HepG2 (cell line): ENCODE measurements around the gene SLC4A5. TPM values are rescaled to one million over a fixed set of nuclear protein-coding genes. Genes with fewer than 3 reads are reported as not detected.

Source experiments
- ARID2 ChIP-seq: sonication (generic); formaldehyde crosslinking; IDR thresholded peaks from 2 replicates; pipeline ENCODE4 v1.8.1; 2022; ENCODE audit warnings: mild to moderate bottlenecking, missing genetic modification reagents, borderline replicate concordance
- ELF3 ChIP-seq: IDR thresholded peaks from 2 replicates; pipeline ENCODE4 v1.6.1; 2016; ENCODE audit warnings: missing genetic modification reagents, missing compliant biosample characterization
- ERF ChIP-seq: IDR thresholded peaks from 2 replicates; pipeline ENCODE4 v1.6.1; 2018; ENCODE audit warnings: missing biosample characterization, missing genetic modification reagents
- HOXA5 ChIP-seq: sonication (generic); formaldehyde crosslinking; IDR thresholded peaks from 2 replicates; pipeline ENCODE4 v1.4.0; 2020; ENCODE audit warnings: missing genetic modification reagents
- KDM2A ChIP-seq: sonication (generic); formaldehyde crosslinking; IDR thresholded peaks from 2 replicates; pipeline ENCODE4 v1.4.0; 2020; ENCODE audit warnings: low read depth, missing genetic modification reagents, borderline replicate concordance
- KDM4B ChIP-seq: sonication (generic); formaldehyde crosslinking; IDR thresholded peaks from 2 replicates; pipeline ENCODE4 v1.4.0; 2020; ENCODE audit warnings: missing genetic modification reagents
- NFIC ChIP-seq: IDR thresholded peaks from 2 replicates; pipeline ENCODE4 v1.6.1; 2012; ENCODE audit warnings: mild to moderate bottlenecking, low read length, inconsistent platforms
- PHB2 ChIP-seq: fragments of 450-650 bp; IDR thresholded peaks from 2 replicates; pipeline ENCODE4 v1.6.1; 2018; ENCODE audit not compliant: partially characterized antibody
- ZBED4 ChIP-seq: sonication (generic); formaldehyde crosslinking; IDR thresholded peaks from 2 replicates; pipeline ENCODE4 v1.4.0; 2020; ENCODE audit warnings: missing genetic modification reagents, borderline replicate concordance
- ZFP91 ChIP-seq: sonication (generic); formaldehyde crosslinking; IDR thresholded peaks from 2 replicates; pipeline ENCODE4 v1.9.0; 2022; ENCODE audit warnings: missing genetic modification reagents, mild to moderate bottlenecking, borderline replicate concordance
- ZFY ChIP-seq: sonication (generic); formaldehyde crosslinking; IDR thresholded peaks from 2 replicates; pipeline ENCODE4 v1.4.0; 2020; ENCODE audit warnings: missing genetic modification reagents
- ZNF12 ChIP-seq: sonication (generic); formaldehyde crosslinking; IDR thresholded peaks from 2 replicates; pipeline ENCODE4 v1.5.0; 2020; ENCODE audit warnings: missing genetic modification reagents
- ZNF232 ChIP-seq: sonication (generic); formaldehyde crosslinking; IDR thresholded peaks from 2 replicates; pipeline ENCODE4 v1.4.0; 2020; ENCODE audit warnings: missing genetic modification reagents, borderline replicate concordance
- ZNF274 ChIP-seq: sonication (generic); formaldehyde crosslinking; IDR thresholded peaks from 2 replicates; pipeline ENCODE4 v1.5.1; 2020; ENCODE audit warnings: mild to moderate bottlenecking, missing genetic modification reagents
- ZNF3 ChIP-seq: IDR thresholded peaks from 2 replicates; pipeline ENCODE4 v1.7.0; 2017; ENCODE audit warnings: inconsistent platforms
- ZNF331 ChIP-seq: sonication (generic); formaldehyde crosslinking; IDR thresholded peaks from 2 replicates; pipeline ENCODE4 v1.4.0; 2020; ENCODE audit warnings: missing genetic modification reagents
- ZNF333 ChIP-seq: sonication (generic); formaldehyde crosslinking; IDR thresholded peaks from 2 replicates; pipeline ENCODE4 v1.4.0; 2020; ENCODE audit warnings: mild to moderate bottlenecking, missing genetic modification reagents, borderline replicate concordance
- ZNF530 ChIP-seq: sonication (generic); formaldehyde crosslinking; IDR thresholded peaks from 2 replicates; pipeline ENCODE4 v1.5.0; 2020; ENCODE audit warnings: low read depth, mild to moderate bottlenecking, missing genetic modification reagents
- ZNF629 ChIP-seq: sonication (generic); formaldehyde crosslinking; conservative IDR thresholded peaks from 2 replicates; pipeline ENCODE4 v1.5.0; 2020; ENCODE audit warnings: missing genetic modification reagents
- ZNF780A ChIP-seq: sonication (generic); formaldehyde crosslinking; IDR thresholded peaks from 2 replicates; pipeline ENCODE4 v1.8.0; 2022; ENCODE audit warnings: mild to moderate bottlenecking, missing genetic modification reagents, moderate library complexity
- polyA plus RNA-seq, 8 experiments: library from polyadenylated mRNA; depleted of rRNA in 3 of 8; stranded (reverse) in 7 of 8; unstranded in 1 of 8; fragments of >200 nt; fragmentation: Illumina TruSeq in 4 of 8; extraction: Trizol in 4 of 8; gene quantifications; 2 replicates each; pipeline versions ENCODE4 v1.2.1 to v1.2.3, GENCODE V29; 2011 to 2016; ENCODE audit warnings: low read depth in 4 of 8, missing spikeins in 1 of 8, mixed read lengths in 1 of 8; ENCODE audit not compliant: insufficient read depth in 1 of 8
- total RNA-seq, 5 experiments: library from RNA; depleted of rRNA; stranded (reverse); fragments of >200 nt; fragmentation: Illumina TruSeq; extraction: Trizol; gene quantifications; 2 replicates each; pipeline ENCODE4 v1.2.3, GENCODE V29; 2016; ENCODE audit warnings: low read depth in 1 of 5
- TF ChIP-seq, protein P1 (sequence below): sonication (generic); formaldehyde crosslinking; IDR thresholded peaks from 2 replicates; pipeline ENCODE4 v1.4.0; 2020; ENCODE audit warnings: missing genetic modification reagents

SLC4A5 gene
- total and polyA plus RNA-seq, 2 of the 13 experiments (the other 11 are each of a cell fraction or from before 2014, with no cell fraction given), result 0.50 TPM; not detected in 1

- peak; percentile 65; the same call in 1 of the 2 replicates for TF ChIP-seq ZBED4 (CRISPR knock-in tag)
- no peak for TF ChIP-seq ZNF530 (CRISPR knock-in tag)
- peak; percentile 97 for TF ChIP-seq ZNF274 (CRISPR knock-in tag)
- peak; percentile 89 for TF ChIP-seq HOXA5 (CRISPR knock-in tag)
- TF ChIP-seq PHB2, result no peak
- TF ChIP-seq NFIC, result no peak
- peak; percentile 89 for TF ChIP-seq ZFP91 (CRISPR knock-in tag)
- peak; percentile 97 for TF ChIP-seq ZNF780A
- peak; percentile 98 for TF ChIP-seq ZNF333 (CRISPR knock-in tag)
- TF ChIP-seq KDM2A (CRISPR knock-in tag), result peak; percentile 87
- TF ChIP-seq ERF (CRISPR knock-in tag), result peak; percentile 93
- TF ChIP-seq ZNF232 (CRISPR knock-in tag), result peak; percentile 98
- peak; percentile 72 for TF ChIP-seq ZNF331 (CRISPR knock-in tag)
- TF ChIP-seq ARID2 (CRISPR knock-in tag), result peak; percentile 68; the same call in 1 of the 2 replicates
- peak; percentile 14; the same call in 1 of the 2 replicates for TF ChIP-seq ZNF3 (CRISPR knock-in tag)
- peak; percentile 40; the same call in 1 of the 2 replicates for TF ChIP-seq ZNF629 (CRISPR knock-in tag)
- peak; percentile 56; the same call in 1 of the 2 replicates for TF ChIP-seq ELF3 (CRISPR knock-in tag)
- TF ChIP-seq ZNF12 (CRISPR knock-in tag), result peak; percentile 87
- TF ChIP-seq, protein P1, sequence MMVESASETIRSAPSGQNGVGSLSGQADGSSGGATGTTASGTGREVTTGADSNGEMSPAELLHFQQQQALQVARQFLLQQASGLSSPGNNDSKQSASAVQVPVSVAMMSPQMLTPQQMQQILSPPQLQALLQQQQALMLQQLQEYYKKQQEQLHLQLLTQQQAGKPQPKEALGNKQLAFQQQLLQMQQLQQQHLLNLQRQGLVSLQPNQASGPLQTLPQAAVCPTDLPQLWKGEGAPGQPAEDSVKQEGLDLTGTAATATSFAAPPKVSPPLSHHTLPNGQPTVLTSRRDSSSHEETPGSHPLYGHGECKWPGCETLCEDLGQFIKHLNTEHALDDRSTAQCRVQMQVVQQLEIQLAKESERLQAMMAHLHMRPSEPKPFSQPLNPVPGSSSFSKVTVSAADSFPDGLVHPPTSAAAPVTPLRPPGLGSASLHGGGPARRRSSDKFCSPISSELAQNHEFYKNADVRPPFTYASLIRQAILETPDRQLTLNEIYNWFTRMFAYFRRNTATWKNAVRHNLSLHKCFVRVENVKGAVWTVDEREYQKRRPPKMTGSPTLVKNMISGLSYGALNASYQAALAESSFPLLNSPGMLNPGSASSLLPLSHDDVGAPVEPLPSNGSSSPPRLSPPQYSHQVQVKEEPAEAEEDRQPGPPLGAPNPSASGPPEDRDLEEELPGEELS, result no peak; the same call in none of the 2 replicates
- peak; percentile 82 for TF ChIP-seq ZFY (CRISPR knock-in tag)
- peak; percentile 70 for TF ChIP-seq KDM4B (CRISPR knock-in tag)
Observed at GRCh38 chr2:74198461-74199274, 144.5 kb downstream of the SLC4A5 start, which contains the start of gene MTHFD2 (continued).
